ENCODE measurements around the gene HAVCR2.

GRCh38 chr5:157059093-157059539 lies 49.7 kb downstream of the HAVCR2 start, which contains the start of gene HAVCR1:
- TF ChIP-seq, protein P1, sequence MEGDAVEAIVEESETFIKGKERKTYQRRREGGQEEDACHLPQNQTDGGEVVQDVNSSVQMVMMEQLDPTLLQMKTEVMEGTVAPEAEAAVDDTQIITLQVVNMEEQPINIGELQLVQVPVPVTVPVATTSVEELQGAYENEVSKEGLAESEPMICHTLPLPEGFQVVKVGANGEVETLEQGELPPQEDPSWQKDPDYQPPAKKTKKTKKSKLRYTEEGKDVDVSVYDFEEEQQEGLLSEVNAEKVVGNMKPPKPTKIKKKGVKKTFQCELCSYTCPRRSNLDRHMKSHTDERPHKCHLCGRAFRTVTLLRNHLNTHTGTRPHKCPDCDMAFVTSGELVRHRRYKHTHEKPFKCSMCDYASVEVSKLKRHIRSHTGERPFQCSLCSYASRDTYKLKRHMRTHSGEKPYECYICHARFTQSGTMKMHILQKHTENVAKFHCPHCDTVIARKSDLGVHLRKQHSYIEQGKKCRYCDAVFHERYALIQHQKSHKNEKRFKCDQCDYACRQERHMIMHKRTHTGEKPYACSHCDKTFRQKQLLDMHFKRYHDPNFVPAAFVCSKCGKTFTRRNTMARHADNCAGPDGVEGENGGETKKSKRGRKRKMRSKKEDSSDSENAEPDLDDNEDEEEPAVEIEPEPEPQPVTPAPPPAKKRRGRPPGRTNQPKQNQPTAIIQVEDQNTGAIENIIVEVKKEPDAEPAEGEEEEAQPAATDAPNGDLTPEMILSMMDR (IDR thresholded peaks at IDR 0.05; ENCODE audit: low read length), result no peak
- no peak for TF ChIP-seq EZH2 (optimal IDR thresholded peaks at IDR 0.05; ENCODE audit: low read depth, low read length)
- TF ChIP-seq EZH2phosphoT487 (IDR thresholded peaks at IDR 0.05; ENCODE audit: low read length), result no peak

Data from MM.1S (cell line).